Measurements from ENCODE around the gene MTHFD1L.

DNA sequence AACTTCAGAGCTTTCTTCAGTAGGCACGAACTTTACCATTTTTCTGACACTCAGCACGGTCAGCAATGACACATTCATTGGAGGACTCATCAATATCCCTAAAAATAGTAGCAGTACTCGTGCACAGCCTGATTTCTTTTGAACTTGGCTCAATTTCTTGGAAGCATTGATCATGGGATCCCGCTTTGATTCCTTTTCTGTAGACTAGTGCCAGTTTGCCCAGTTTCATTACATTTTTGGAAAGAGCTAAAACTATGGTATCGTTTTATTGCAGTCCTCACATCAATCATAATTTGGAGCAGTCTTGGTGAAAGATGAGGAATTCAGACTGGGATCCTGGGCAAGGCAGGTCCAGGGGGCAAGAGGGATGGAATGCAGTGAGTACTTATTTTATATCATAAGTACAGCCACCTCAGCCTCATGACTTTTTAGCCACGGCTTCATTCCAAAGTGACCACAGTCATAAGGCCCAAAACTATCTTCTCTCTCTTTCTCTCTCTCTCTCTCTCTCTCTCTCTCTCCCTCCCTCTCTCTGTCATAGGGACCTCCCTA is 203.3 kb downstream of the MTHFD1L start:
- TF ChIP-seq, protein P1, sequence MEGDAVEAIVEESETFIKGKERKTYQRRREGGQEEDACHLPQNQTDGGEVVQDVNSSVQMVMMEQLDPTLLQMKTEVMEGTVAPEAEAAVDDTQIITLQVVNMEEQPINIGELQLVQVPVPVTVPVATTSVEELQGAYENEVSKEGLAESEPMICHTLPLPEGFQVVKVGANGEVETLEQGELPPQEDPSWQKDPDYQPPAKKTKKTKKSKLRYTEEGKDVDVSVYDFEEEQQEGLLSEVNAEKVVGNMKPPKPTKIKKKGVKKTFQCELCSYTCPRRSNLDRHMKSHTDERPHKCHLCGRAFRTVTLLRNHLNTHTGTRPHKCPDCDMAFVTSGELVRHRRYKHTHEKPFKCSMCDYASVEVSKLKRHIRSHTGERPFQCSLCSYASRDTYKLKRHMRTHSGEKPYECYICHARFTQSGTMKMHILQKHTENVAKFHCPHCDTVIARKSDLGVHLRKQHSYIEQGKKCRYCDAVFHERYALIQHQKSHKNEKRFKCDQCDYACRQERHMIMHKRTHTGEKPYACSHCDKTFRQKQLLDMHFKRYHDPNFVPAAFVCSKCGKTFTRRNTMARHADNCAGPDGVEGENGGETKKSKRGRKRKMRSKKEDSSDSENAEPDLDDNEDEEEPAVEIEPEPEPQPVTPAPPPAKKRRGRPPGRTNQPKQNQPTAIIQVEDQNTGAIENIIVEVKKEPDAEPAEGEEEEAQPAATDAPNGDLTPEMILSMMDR (conservative IDR thresholded peaks at IDR 0.05; ENCODE audit: low read length) = no peak
- TF ChIP-seq EZH2phosphoT487 (IDR thresholded peaks at IDR 0.05; ENCODE audit: borderline replicate concordance) = no peak
